ENCODE measurements around the gene MRPL50.
A peak's percentile ranks its signal among the peaks of the same experiment; 100 is the strongest.

MRPL50 gene

GRCh38 chr9:101398068-101398929, at the start of gene MRPL50, which contains the start of gene ZNF189:
MRPL50 (minus strand) TSS chr9:101398618; CDS start chr9:101398592, 26 bp downstream.
ZNF189 (plus strand) TSS chr9:101398851; CDS start chr9:101399157, 306 bp downstream.
- DNase-seq (ENCODE audit: low read depth in 1 of 2, low spot score in 1 of 2): peak; percentile 86 to 90

DNA sequence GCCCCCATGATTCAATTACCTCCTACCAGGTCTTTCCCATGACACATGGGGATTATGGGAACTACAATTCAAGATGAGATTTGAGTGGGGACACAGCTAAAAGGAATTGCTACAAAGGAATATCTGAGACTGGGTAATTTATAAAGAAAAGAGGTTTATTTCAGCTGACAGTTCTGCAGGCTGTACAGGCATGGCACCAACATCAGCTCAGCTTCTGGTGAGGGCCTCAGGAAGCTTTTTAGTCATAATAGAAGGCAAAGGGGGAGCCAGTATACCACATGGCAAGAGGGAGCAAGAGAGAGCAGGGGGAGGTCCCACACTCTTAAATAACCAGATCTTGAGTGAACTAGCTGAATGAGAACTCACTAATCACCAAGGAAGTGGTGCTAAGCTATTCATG, 48.3 kb upstream of the MRPL50 start:
- DNase-seq (ENCODE audit: low read depth in 1 of 2, low spot score in 1 of 2): no peak

- DNase-seq (ENCODE audit: low read depth in 1 of 2, low spot score in 1 of 2): no peak
Observed at GRCh38 chr9:101445353-101446029, 47.1 kb upstream of the MRPL50 start.

GRCh38 chr9:101443364-101443771, 45.0 kb upstream of the MRPL50 start:
- no peak for DNase-seq (ENCODE audit: low read depth in 1 of 2, low spot score in 1 of 2)

DNA sequence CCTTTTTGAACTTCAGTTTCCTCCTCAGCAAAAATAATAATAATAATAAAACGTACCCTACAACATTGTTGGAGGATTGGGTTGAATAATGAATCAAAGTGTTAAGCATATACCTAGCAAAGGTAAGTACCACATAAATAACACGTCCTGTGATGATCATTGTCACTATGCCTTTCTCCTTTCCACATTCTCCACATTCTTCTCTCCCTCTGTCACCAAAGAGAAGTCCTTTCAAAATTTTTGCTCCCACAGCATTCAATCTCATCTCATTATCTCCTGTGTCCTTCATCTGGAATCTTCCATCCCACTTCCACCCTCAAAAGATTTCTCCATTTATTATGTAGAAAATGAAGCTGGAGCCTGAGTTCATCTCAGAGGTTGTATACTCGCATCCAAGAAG, 44.3 kb upstream of the MRPL50 start:
- DNase-seq (ENCODE audit: low read depth in 1 of 2, low spot score in 1 of 2): no peak

GRCh38 chr9:101442318-101442717, 43.9 kb upstream of the MRPL50 start:
- DNase-seq (ENCODE audit: low read depth in 1 of 2, low spot score in 1 of 2): no peak

DNA sequence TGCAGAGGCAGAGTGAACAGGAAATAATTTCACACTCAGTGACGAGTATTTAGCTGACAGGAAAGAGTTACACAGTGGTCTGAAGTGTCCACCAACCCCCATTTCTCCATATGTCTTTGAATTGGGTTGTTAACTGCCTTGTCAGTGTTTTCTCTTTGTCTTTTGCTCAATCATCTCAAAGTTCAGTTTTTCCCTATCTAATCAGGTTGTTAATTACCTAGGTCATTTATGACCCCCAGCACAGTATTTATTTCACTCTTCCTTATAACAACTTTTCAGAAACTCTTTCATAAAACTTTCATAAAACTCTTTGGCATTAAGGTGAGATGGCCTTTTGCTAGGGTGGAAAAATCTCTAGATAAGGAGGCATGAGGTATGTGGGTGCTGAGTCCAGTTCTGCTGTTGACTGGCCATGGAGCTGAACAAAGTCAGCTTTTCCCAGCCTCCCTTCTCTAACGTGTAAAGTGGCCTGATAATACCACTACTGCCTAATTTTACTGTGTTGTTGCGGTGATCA, 42.4 kb upstream of the MRPL50 start:
- no peak for DNase-seq (ENCODE audit: low read depth in 1 of 2, low spot score in 1 of 2)

- no peak for DNase-seq (ENCODE audit: low read depth in 1 of 2, low spot score in 1 of 2)
Observed at GRCh38 chr9:101438523-101438922, 40.1 kb upstream of the MRPL50 start.

- DNase-seq (ENCODE audit: low read depth in 1 of 2, low spot score in 1 of 2): no peak
Observed at GRCh38 chr9:101437806-101438232, 39.4 kb upstream of the MRPL50 start.

GRCh38 chr9:101435601-101436079, 37.2 kb upstream of the MRPL50 start, which contains the start of gene ALDOB:
ALDOB (minus strand) TSS chr9:101435774; CDS start chr9:101430887, 4,887 bp downstream.
- DNase-seq (ENCODE audit: low read depth in 1 of 2, low spot score in 1 of 2): no peak

DNA sequence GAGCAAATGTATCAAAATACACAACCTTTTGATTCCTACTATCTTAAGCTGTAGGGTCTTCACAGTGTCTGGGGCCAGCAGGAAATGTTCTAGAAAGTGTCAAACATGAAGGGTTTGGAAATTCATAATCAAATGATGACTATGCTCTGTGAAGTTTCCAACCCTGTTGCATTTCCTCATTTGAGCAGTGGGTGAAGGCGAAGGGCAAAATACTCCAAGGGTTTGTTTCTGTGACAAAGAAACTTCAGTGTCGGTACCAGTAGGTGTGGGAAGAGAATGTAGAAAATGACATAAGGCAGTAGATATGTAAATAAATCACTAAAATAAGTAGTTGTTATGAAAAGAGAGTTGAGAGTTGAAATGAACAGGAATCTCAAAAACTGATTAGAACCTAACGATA, 36.6 kb upstream of the MRPL50 start:
- no peak for DNase-seq (ENCODE audit: low read depth in 1 of 2, low spot score in 1 of 2)

GRCh38 chr9:101433229-101433628, 34.8 kb upstream of the MRPL50 start:
- no peak for DNase-seq (ENCODE audit: low read depth in 1 of 2, low spot score in 1 of 2)

GRCh38 chr9:101432740-101433139, 34.3 kb upstream of the MRPL50 start:
- no peak for DNase-seq (ENCODE audit: low read depth in 1 of 2, low spot score in 1 of 2)

GRCh38 chr9:101432171-101432570, 33.8 kb upstream of the MRPL50 start:
- DNase-seq (ENCODE audit: low read depth in 1 of 2, low spot score in 1 of 2): no peak

DNA sequence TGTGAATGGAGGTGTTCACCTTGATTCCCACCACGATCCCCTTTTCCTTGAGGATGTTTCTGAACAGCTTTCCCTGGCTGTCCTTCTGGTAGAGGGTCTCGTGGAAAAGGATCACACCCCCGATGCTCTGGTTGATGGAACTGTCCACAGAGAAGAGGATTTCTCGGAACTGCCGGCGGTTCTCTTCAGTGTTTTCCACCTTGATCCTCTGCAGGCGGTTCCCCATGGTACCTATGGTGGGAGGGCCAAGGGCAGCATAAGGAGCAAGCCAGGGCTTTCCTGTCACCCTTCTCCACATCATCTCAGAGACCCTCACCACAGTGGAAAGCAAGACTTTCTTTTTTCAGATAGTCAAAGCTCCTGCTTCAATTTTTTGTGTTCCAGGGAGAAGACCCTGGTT, 31.3 kb upstream of the MRPL50 start:
- DNase-seq (ENCODE audit: low read depth in 1 of 2, low spot score in 1 of 2): no peak

- no peak for DNase-seq (ENCODE audit: low read depth in 1 of 2, low spot score in 1 of 2)
Observed at GRCh38 chr9:101428909-101429308, 30.5 kb upstream of the MRPL50 start.

GRCh38 chr9:101427957-101428655, 29.7 kb upstream of the MRPL50 start:
- no peak for DNase-seq (ENCODE audit: low read depth in 1 of 2, low spot score in 1 of 2)

GRCh38 chr9:101427358-101427757, 28.9 kb upstream of the MRPL50 start:
- no peak for DNase-seq (ENCODE audit: low read depth in 1 of 2, low spot score in 1 of 2)

GRCh38 chr9:101421653-101422065, 23.2 kb upstream of the MRPL50 start:
- DNase-seq (ENCODE audit: low read depth in 1 of 2, low spot score in 1 of 2): no peak

DNA sequence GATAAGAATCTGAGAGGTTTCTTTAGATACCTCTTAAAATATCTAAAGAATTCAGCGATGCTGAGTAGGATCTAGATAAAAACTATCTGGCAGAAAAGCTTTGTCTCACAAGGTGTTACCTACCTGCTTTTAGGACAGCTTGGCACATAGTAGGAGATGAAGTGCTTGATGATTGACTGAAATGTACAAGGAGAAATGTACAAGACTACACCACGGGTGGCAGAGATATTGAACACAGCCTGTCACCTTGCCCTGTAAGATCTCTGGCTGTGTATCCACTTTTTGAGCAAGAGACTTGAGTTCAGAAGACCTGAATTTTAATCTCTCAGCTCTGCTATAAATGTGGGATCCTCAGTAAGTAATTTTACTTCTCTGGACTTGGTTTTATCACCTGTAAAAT, 21.4 kb upstream of the MRPL50 start:
- no peak for DNase-seq (ENCODE audit: low read depth in 1 of 2, low spot score in 1 of 2)
